Measurements from ENCODE around the gene DBI.

The DBI gene

DNA sequence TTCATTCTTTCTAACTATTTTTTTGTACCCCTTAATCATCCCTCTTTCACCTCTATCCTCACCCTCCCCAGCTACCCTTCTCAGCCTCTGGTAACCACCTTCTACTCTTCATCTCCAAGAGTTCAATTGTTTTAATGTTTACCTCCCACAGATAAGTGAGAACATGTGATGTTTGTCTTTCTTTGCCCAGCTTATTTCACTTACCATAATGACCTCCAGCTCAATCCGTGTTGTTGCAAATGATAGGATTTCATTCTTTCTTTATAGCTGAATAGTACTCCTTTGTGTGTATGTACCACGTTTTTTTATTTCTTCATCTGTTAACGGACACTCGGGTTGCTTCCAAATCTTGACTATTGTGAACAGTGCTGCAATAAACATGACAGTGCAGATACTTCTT, 42.7 kb downstream of the DBI start:
- no peaks in the 10 kb centered on the region for H3K27me3 ChIP-seq (ENCODE audit: control insufficient read depth, insufficient read depth, low read length)
- H3K36me3 ChIP-seq (ENCODE audit: control insufficient read depth, insufficient read depth, low read length): no peaks in the 10 kb centered on the region
- H3K9ac ChIP-seq: no peak overlapping the region
- H3K4me3 ChIP-seq (ENCODE audit: low read depth, low read length): no peak overlapping the region
- peaks cover 8% of the 10 kb centered on the region for H3K4me1 ChIP-seq
- H3K79me2 ChIP-seq: peaks cover 6% of the 10 kb centered on the region
- H2AFZ ChIP-seq: no peak overlapping the region
- TF ChIP-seq, protein P1, sequence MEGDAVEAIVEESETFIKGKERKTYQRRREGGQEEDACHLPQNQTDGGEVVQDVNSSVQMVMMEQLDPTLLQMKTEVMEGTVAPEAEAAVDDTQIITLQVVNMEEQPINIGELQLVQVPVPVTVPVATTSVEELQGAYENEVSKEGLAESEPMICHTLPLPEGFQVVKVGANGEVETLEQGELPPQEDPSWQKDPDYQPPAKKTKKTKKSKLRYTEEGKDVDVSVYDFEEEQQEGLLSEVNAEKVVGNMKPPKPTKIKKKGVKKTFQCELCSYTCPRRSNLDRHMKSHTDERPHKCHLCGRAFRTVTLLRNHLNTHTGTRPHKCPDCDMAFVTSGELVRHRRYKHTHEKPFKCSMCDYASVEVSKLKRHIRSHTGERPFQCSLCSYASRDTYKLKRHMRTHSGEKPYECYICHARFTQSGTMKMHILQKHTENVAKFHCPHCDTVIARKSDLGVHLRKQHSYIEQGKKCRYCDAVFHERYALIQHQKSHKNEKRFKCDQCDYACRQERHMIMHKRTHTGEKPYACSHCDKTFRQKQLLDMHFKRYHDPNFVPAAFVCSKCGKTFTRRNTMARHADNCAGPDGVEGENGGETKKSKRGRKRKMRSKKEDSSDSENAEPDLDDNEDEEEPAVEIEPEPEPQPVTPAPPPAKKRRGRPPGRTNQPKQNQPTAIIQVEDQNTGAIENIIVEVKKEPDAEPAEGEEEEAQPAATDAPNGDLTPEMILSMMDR (IDR thresholded peaks at IDR 0.05): no peak
- no peak overlapping the region for H3K4me2 ChIP-seq (ENCODE audit: low read length)
- H3K27ac ChIP-seq: no peak overlapping the region
- no peaks in the 10 kb centered on the region for H3K9me3 ChIP-seq (ENCODE audit: control insufficient read depth, low read length)

DNA sequence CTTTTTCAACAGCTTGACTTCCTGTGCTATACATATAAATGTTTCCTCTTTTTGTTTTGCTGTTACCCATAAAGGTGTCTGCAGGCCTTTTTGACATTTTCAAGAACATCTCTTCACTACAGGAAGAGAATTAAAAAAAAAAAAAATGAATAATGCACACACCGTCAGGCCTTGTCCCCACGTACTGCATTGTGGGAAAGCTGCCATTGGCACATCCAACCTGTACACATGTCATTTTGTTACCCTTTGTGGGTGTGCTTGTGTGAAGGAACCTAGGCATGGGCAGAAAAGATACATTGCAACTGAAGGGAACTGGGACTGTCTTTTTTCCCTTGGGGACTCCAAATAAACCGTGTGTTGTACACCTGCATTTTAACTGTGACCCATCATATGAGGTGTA, 48.1 kb downstream of the DBI start:
- TF ChIP-seq, protein P1 (IDR thresholded peaks at IDR 0.05): no peak
- no peak overlapping the region for H3K4me3 ChIP-seq (ENCODE audit: low read depth, low read length)
- H2AFZ ChIP-seq: no peak overlapping the region
- no peaks in the 10 kb centered on the region for H3K79me2 ChIP-seq
- H3K4me2 ChIP-seq (ENCODE audit: low read length): no peak overlapping the region
- no peaks in the 10 kb centered on the region for H3K36me3 ChIP-seq (ENCODE audit: control insufficient read depth, insufficient read depth, low read length)
- no peaks in the 10 kb centered on the region for H3K9me3 ChIP-seq (ENCODE audit: control insufficient read depth, low read length)
- no peak overlapping the region for H3K27ac ChIP-seq
- H3K27me3 ChIP-seq (ENCODE audit: control insufficient read depth, insufficient read depth, low read length): no peaks in the 10 kb centered on the region
- H3K4me1 ChIP-seq: peaks cover 9% of the 10 kb centered on the region
- H3K9ac ChIP-seq: no peak overlapping the region

DNA sequence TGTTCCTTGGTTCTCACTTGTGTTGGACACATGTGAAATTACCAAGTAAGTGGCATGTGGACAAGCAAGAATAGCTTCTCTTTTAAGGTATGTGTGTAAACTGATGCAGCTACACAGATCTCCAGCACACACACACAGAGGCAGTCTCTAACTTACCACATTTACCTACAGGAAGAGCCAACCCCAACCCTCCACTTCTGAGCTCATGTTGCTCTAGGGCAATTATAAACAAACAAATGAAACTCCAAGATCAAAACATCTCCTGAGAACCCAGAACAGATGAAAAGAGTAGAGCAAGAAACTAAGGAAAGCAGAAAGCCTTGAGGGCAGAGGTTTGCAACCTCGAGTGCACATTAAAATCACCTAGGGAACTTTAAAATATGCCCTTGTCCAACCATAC, 48.9 kb downstream of the DBI start:
- peaks cover 13% of the 10 kb centered on the region for H3K4me1 ChIP-seq
- no peak overlapping the region for H3K4me3 ChIP-seq (ENCODE audit: low read depth, low read length)
- H3K27me3 ChIP-seq (ENCODE audit: control insufficient read depth, insufficient read depth, low read length): no peaks in the 10 kb centered on the region
- H2AFZ ChIP-seq: no peak overlapping the region
- TF ChIP-seq, protein P1 (IDR thresholded peaks at IDR 0.05): no peak
- H3K9me3 ChIP-seq (ENCODE audit: control insufficient read depth, low read length): no peaks in the 10 kb centered on the region
- no peak overlapping the region for H3K9ac ChIP-seq
- H3K36me3 ChIP-seq (ENCODE audit: control insufficient read depth, insufficient read depth, low read length): no peaks in the 10 kb centered on the region
- H3K79me2 ChIP-seq: no peaks in the 10 kb centered on the region
- H3K27ac ChIP-seq: no peak overlapping the region
- no peak overlapping the region for H3K4me2 ChIP-seq (ENCODE audit: low read length)

DNA sequence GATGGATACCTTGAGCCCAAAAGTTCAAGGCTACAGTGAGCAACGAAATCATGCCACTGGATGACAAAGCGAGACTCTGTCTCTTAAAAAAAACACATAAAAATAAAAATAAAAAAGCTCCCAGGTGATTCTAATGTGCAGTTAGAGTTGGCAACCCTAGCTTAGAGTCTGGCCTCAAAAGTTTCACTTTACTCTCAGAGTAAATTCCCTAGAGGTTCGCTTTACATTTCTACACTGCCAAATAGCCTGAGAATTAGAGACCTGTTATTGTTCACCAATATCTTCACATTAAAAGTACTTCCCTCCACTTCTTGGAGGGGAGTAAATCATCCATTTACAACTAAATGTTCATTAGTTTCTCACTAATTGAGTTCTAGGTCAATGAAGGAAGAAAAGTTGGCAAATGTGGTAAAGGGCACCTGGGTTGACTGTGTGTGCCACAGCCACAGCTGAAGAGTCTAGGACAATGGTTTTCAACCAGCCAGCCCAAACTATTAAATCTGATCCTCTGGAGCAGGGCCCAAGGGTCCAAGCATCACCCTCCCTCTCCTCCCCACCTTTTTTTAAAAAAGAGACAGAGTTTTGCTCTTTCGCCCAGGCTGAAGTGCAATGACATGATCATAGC, 49.6 kb downstream of the DBI start:
- peaks cover 13% of the 10 kb centered on the region for H3K4me1 ChIP-seq
- no peak overlapping the region for H3K4me2 ChIP-seq (ENCODE audit: low read length)
- TF ChIP-seq, protein P1 (IDR thresholded peaks at IDR 0.05): no peak
- no peaks in the 10 kb centered on the region for H3K36me3 ChIP-seq (ENCODE audit: control insufficient read depth, insufficient read depth, low read length)
- H3K79me2 ChIP-seq: no peaks in the 10 kb centered on the region
- no peaks in the 10 kb centered on the region for H3K27me3 ChIP-seq (ENCODE audit: control insufficient read depth, insufficient read depth, low read length)
- H2AFZ ChIP-seq: no peak overlapping the region
- no peak overlapping the region for H3K9ac ChIP-seq
- no peaks in the 10 kb centered on the region for H3K9me3 ChIP-seq (ENCODE audit: control insufficient read depth, low read length)
- H3K4me3 ChIP-seq (ENCODE audit: low read depth, low read length): no peak overlapping the region
- no peak overlapping the region for H3K27ac ChIP-seq

DNA sequence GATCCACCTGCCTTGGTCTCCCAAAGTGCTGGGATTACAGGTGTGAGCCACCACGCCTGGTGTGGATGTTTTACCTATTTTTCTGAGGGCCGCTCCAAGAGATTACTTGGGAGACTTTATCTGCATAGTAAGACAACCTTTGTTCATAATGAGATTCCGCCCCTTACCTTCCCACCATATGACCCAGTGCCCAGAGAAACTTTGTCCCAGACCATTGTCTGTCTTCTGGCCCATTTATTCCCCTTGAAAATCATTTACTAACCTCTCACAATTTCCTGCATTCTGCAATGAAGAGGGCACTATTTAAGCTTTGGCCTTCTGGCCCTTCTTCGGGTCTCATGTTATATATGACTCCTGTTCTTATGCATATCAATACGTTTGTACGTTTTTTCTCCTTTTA, 51.1 kb downstream of the DBI start:
- Histone ChIP-seq H2AFZ (no peak overlapping the region), H3K4me3 (ENCODE audit: low read depth, low read length) (no peak overlapping the region), H3K27me3 (ENCODE audit: control insufficient read depth, insufficient read depth, low read length) (no peaks in the 10 kb centered on the region), H3K27ac (no peak overlapping the region), H3K9ac (no peak overlapping the region), H3K9me3 (ENCODE audit: control insufficient read depth, low read length) (no peaks in the 10 kb centered on the region), H3K36me3 (ENCODE audit: control insufficient read depth, insufficient read depth, low read length) (no peaks in the 10 kb centered on the region), H3K4me1 (peaks cover 13% of the 10 kb centered on the region), H3K79me2 (no peaks in the 10 kb centered on the region), H3K4me2 (ENCODE audit: low read length) (no peak overlapping the region)
- TF ChIP-seq, protein P1 (IDR thresholded peaks at IDR 0.05): no peak
